ENCODE data around the gene ZNF605.
"Not testable (repeated sequence)": the region's sequence is repeated elsewhere in the genome, so short reads cannot be mapped to it uniquely, and the experiment has no call there.

GRCh38 chr12:132907789-132908144, 48.3 kb downstream of the ZNF605 start:
- TF ChIP-seq, protein P1, sequence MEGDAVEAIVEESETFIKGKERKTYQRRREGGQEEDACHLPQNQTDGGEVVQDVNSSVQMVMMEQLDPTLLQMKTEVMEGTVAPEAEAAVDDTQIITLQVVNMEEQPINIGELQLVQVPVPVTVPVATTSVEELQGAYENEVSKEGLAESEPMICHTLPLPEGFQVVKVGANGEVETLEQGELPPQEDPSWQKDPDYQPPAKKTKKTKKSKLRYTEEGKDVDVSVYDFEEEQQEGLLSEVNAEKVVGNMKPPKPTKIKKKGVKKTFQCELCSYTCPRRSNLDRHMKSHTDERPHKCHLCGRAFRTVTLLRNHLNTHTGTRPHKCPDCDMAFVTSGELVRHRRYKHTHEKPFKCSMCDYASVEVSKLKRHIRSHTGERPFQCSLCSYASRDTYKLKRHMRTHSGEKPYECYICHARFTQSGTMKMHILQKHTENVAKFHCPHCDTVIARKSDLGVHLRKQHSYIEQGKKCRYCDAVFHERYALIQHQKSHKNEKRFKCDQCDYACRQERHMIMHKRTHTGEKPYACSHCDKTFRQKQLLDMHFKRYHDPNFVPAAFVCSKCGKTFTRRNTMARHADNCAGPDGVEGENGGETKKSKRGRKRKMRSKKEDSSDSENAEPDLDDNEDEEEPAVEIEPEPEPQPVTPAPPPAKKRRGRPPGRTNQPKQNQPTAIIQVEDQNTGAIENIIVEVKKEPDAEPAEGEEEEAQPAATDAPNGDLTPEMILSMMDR (IDR thresholded peaks at IDR 0.05) = not testable (repeated sequence)
- TF ChIP-seq POLR2AphosphoS5 (IDR thresholded peaks at IDR 0.05) = not testable (repeated sequence)
